Neuron (in vitro differentiated cells): ENCODE measurements around the gene FSTL5.

Source experiments
- H2AFZ ChIP-seq: one replicate; pipeline ENCODE4 v1.6.1; 2013; ENCODE audit warnings: low read depth, mild to moderate bottlenecking, inconsistent platforms, low read length, moderate library complexity
- H3K27me3 ChIP-seq: one replicate; pipeline ENCODE4 v1.6.1; 2013; ENCODE audit warnings: low read length; ENCODE audit not compliant: insufficient read depth
- H3K36me3 ChIP-seq: one replicate; pipeline ENCODE4 v1.6.1; 2013; ENCODE audit warnings: low read length; ENCODE audit not compliant: insufficient read depth
- H3K4me1 ChIP-seq: one replicate; pipeline ENCODE4 v1.6.1; 2013; ENCODE audit warnings: low read length; ENCODE audit not compliant: insufficient read depth
- H3K4me3 ChIP-seq: 2 replicates; pipeline ENCODE4 v1.5.1; 2013; ENCODE audit warnings: mild to moderate bottlenecking, low read length, moderate library complexity
- H3K9me3 ChIP-seq: one replicate; pipeline ENCODE4 v1.6.1; 2013; ENCODE audit warnings: low read length

Gene FSTL5

GRCh38 chr4:162056990-162057389, 106.8 kb downstream of the FSTL5 start:
- no peaks in the 10 kb centered on the region for H3K36me3 ChIP-seq
- peak overlapping the region; percentile 84 for H2AFZ ChIP-seq
- H3K4me1 ChIP-seq, result peaks cover 12% of the 10 kb centered on the region
- no peak overlapping the region for H3K4me3 ChIP-seq
- no peaks in the 10 kb centered on the region for H3K9me3 ChIP-seq
- no peaks in the 10 kb centered on the region for H3K27me3 ChIP-seq

GRCh38 chr4:162046135-162046534, 117.7 kb downstream of the FSTL5 start:
- no peaks in the 10 kb centered on the region for H3K9me3 ChIP-seq
- no peaks in the 10 kb centered on the region for H3K27me3 ChIP-seq
- no peaks in the 10 kb centered on the region for H3K36me3 ChIP-seq
- H3K4me1 ChIP-seq, result no peaks in the 10 kb centered on the region
- H3K4me3 ChIP-seq, result no peak overlapping the region
- no peak overlapping the region for H2AFZ ChIP-seq

GRCh38 chr4:162038112-162038511, 125.7 kb downstream of the FSTL5 start:
- H3K36me3 ChIP-seq, result no peaks in the 10 kb centered on the region
- H2AFZ ChIP-seq, result no peak overlapping the region
- H3K4me1 ChIP-seq, result peaks cover 13% of the 10 kb centered on the region
- no peak overlapping the region for H3K4me3 ChIP-seq
- no peaks in the 10 kb centered on the region for H3K27me3 ChIP-seq
- no peaks in the 10 kb centered on the region for H3K9me3 ChIP-seq

GRCh38 chr4:162017863-162018262, 145.9 kb downstream of the FSTL5 start:
- no peak overlapping the region for H2AFZ ChIP-seq
- no peak overlapping the region for H3K4me3 ChIP-seq
- no peaks in the 10 kb centered on the region for H3K36me3 ChIP-seq
- H3K4me1 ChIP-seq, result no peaks in the 10 kb centered on the region
- H3K9me3 ChIP-seq, result no peaks in the 10 kb centered on the region
- no peaks in the 10 kb centered on the region for H3K27me3 ChIP-seq

- H3K27me3 ChIP-seq, result no peaks in the 10 kb centered on the region
- no peaks in the 10 kb centered on the region for H3K36me3 ChIP-seq
- no peaks in the 10 kb centered on the region for H3K9me3 ChIP-seq
- H2AFZ ChIP-seq, result no peak overlapping the region
- no peaks in the 10 kb centered on the region for H3K4me1 ChIP-seq
- H3K4me3 ChIP-seq, result no peak overlapping the region
These were observed 146.8 kb downstream of the FSTL5 start for GRCh38 chr4:162016991-162017390.

- Histone ChIP-seq H3K4me3 (no peak overlapping the region), H3K4me1 (no peaks in the 10 kb centered on the region), H2AFZ (no peak overlapping the region), H3K36me3 (no peaks in the 10 kb centered on the region), H3K9me3 (no peaks in the 10 kb centered on the region), H3K27me3 (no peaks in the 10 kb centered on the region)
These were observed 147.6 kb downstream of the FSTL5 start for GRCh38 chr4:162016219-162016618.

- H3K36me3 ChIP-seq, result no peaks in the 10 kb centered on the region
- H3K4me3 ChIP-seq, result no peak overlapping the region
- H3K4me1 ChIP-seq, result no peaks in the 10 kb centered on the region
- H3K9me3 ChIP-seq, result no peaks in the 10 kb centered on the region
- H2AFZ ChIP-seq, result no peak overlapping the region
- H3K27me3 ChIP-seq, result no peaks in the 10 kb centered on the region
These were observed 148.7 kb downstream of the FSTL5 start for GRCh38 chr4:162015090-162015489.

- H3K9me3 ChIP-seq, result no peaks in the 10 kb centered on the region
- H3K27me3 ChIP-seq, result no peaks in the 10 kb centered on the region
- no peak overlapping the region for H2AFZ ChIP-seq
- no peaks in the 10 kb centered on the region for H3K36me3 ChIP-seq
- no peaks in the 10 kb centered on the region for H3K4me1 ChIP-seq
- no peak overlapping the region for H3K4me3 ChIP-seq
These were observed 152.7 kb downstream of the FSTL5 start for GRCh38 chr4:162011089-162011488.

- Histone ChIP-seq H3K4me3 (no peak overlapping the region), H2AFZ (no peak overlapping the region), H3K27me3 (no peaks in the 10 kb centered on the region), H3K4me1 (no peaks in the 10 kb centered on the region), H3K36me3 (no peaks in the 10 kb centered on the region), H3K9me3 (no peaks in the 10 kb centered on the region)
These were observed 153.4 kb downstream of the FSTL5 start for GRCh38 chr4:162010362-162010761.

GRCh38 chr4:161992317-161992716, 171.5 kb downstream of the FSTL5 start:
- H3K27me3 ChIP-seq, result no peaks in the 10 kb centered on the region
- no peak overlapping the region for H3K4me3 ChIP-seq
- no peaks in the 10 kb centered on the region for H3K36me3 ChIP-seq
- peaks cover 4% of the 10 kb centered on the region for H3K4me1 ChIP-seq
- H3K9me3 ChIP-seq, result no peaks in the 10 kb centered on the region
- no peak overlapping the region for H2AFZ ChIP-seq

GRCh38 chr4:161991811-161992210, 172.0 kb downstream of the FSTL5 start:
- Histone ChIP-seq H3K4me1 (peaks cover 4% of the 10 kb centered on the region), H3K27me3 (no peaks in the 10 kb centered on the region), H2AFZ (no peak overlapping the region), H3K36me3 (no peaks in the 10 kb centered on the region), H3K4me3 (no peak overlapping the region), H3K9me3 (no peaks in the 10 kb centered on the region)

GRCh38 chr4:161990721-161991120, 173.1 kb downstream of the FSTL5 start:
- Histone ChIP-seq H3K4me3 (no peak overlapping the region), H3K27me3 (no peaks in the 10 kb centered on the region), H3K4me1 (peaks cover 4% of the 10 kb centered on the region), H2AFZ (no peak overlapping the region), H3K9me3 (no peaks in the 10 kb centered on the region), H3K36me3 (no peaks in the 10 kb centered on the region)

- no peak overlapping the region for H3K4me3 ChIP-seq
These were observed 174.9 kb downstream of the FSTL5 start for GRCh38 chr4:161988946-161989345.

GRCh38 chr4:161987611-161988010, 176.2 kb downstream of the FSTL5 start:
- Histone ChIP-seq H3K27me3 (no peaks in the 10 kb centered on the region), H3K9me3 (no peaks in the 10 kb centered on the region), H2AFZ (no peak overlapping the region), H3K36me3 (no peaks in the 10 kb centered on the region), H3K4me3 (no peak overlapping the region), H3K4me1 (peaks cover 4% of the 10 kb centered on the region)

More at GRCh38 chr4:161988946-161989345, 174.9 kb downstream of the FSTL5 start:
- H2AFZ ChIP-seq, result no peak overlapping the region
- H3K4me1 ChIP-seq, result peaks cover 4% of the 10 kb centered on the region
- no peaks in the 10 kb centered on the region for H3K27me3 ChIP-seq
- H3K36me3 ChIP-seq, result no peaks in the 10 kb centered on the region
- H3K9me3 ChIP-seq, result no peaks in the 10 kb centered on the region
